Measurements from ENCODE around the gene MLF2. TPM values are rescaled to one million over a fixed set of nuclear protein-coding genes. Genes with fewer than 3 reads are reported as not detected.

Gene MLF2
- total RNA-seq, 1 donor from 2014 or later, result 108 TPM

- ATAC-seq, result peak; percentile 65 to 69
- H3K27me3 ChIP-seq (ENCODE audit: low read depth), result no peaks in the 10 kb centered on the region
- no peak for TF ChIP-seq CTCF (IDR thresholded peaks at IDR 0.05)
- H3K4me1 ChIP-seq, result peaks cover 48% of the 10 kb centered on the region
- H3K36me3 ChIP-seq, result peaks cover 17% of the 10 kb centered on the region
- peak within 1 kb of the TSS; percentile 84 for H3K27ac ChIP-seq
- peak; percentile 84 for DNase-seq
- no peaks in the 10 kb centered on the region for H3K9me3 ChIP-seq
- peak within 1 kb of the TSS; percentile 78 for H3K4me3 ChIP-seq
- intact Hi-C loops (cut with DNase I), result no loop called here
Observed at GRCh38 chr12:6765634-6766581, 13.0 kb upstream of the MLF2 start, which contains the start of gene PTMS. Gene PTMS, plus strand, starts transcription at chr12:6766363. Its CDS starts 343 bp downstream, at chr12:6766706.

- peak overlapping the region; percentile 78 for H3K4me3 ChIP-seq
- peaks cover 9% of the 10 kb centered on the region for H3K36me3 ChIP-seq
- ATAC-seq, result no peak
- H3K27me3 ChIP-seq (ENCODE audit: low read depth), result no peaks in the 10 kb centered on the region
- H3K27ac ChIP-seq, result peak overlapping the region; percentile 84
- no peak for TF ChIP-seq CTCF (IDR thresholded peaks at IDR 0.05)
- peaks cover 41% of the 10 kb centered on the region for H3K4me1 ChIP-seq
- H3K9me3 ChIP-seq, result no peaks in the 10 kb centered on the region
- DNase-seq, result no peak
- intact Hi-C loops (cut with DNase I), result no loop called here
Observed at GRCh38 chr12:6765048-6765633, 12.2 kb upstream of the MLF2 start.

GRCh38 chr12:6764011-6764828 lies 11.3 kb upstream of the MLF2 start:
- H3K27ac ChIP-seq, result peak overlapping the region; percentile 81
- intact Hi-C loops (cut with DNase I), result no loop called here
- ATAC-seq (peak; percentile 90 to 92), DNase-seq (peak; percentile 95)
- no peaks in the 10 kb centered on the region for H3K36me3 ChIP-seq
- H3K4me3 ChIP-seq, result peak overlapping the region; percentile 36
- peaks cover 39% of the 10 kb centered on the region for H3K4me1 ChIP-seq
- TF ChIP-seq CTCF (IDR thresholded peaks at IDR 0.05), result no peak
- H3K9me3 ChIP-seq, result no peaks in the 10 kb centered on the region
- H3K27me3 ChIP-seq (ENCODE audit: low read depth), result no peaks in the 10 kb centered on the region

- Histone ChIP-seq H3K4me3 (peak overlapping the region; percentile 36), H3K4me1 (peaks cover 31% of the 10 kb centered on the region), H3K27ac (peak overlapping the region; percentile 81), H3K9me3 (no peaks in the 10 kb centered on the region), H3K36me3 (no peaks in the 10 kb centered on the region), H3K27me3 (ENCODE audit: low read depth) (no peaks in the 10 kb centered on the region)
- ATAC-seq, result no peak
- no peak for TF ChIP-seq CTCF (IDR thresholded peaks at IDR 0.05)
- no peak for DNase-seq
- intact Hi-C loops (cut with DNase I), result no loop called here
Observed at GRCh38 chr12:6763380-6763779, 10.4 kb upstream of the MLF2 start.

- no peak for DNase-seq
- H3K36me3 ChIP-seq, result no peaks in the 10 kb centered on the region
- no peak for ATAC-seq
- H3K4me1 ChIP-seq, result peaks cover 10% of the 10 kb centered on the region
- no peak overlapping the region for H3K27ac ChIP-seq
- intact Hi-C loops (cut with DNase I), result no loop called here
- TF ChIP-seq CTCF (IDR thresholded peaks at IDR 0.05), result no peak
- no peaks in the 10 kb centered on the region for H3K9me3 ChIP-seq
- H3K4me3 ChIP-seq, result no peak overlapping the region
- no peaks in the 10 kb centered on the region for H3K27me3 ChIP-seq (ENCODE audit: low read depth)
Observed at GRCh38 chr12:6759741-6760140, 6.8 kb upstream of the MLF2 start.

Data from lower lobe of right lung (tissue), 2 donors.